Tongue (tissue), 2 donors: Measurements from ENCODE around the gene ANKIB1. TPM values are rescaled to one million over a fixed set of nuclear protein-coding genes. Genes with fewer than 3 reads are reported as not detected.
"Not testable (repeated sequence)": the region's sequence is repeated elsewhere in the genome, so short reads cannot be mapped to it uniquely, and the experiment has no call there.

Experiments
- DNase-seq: peaks from one replicate; pipeline ENCODE4 v3.0.0-alpha.2; 2015
- total RNA-seq: library from RNA; depleted of rRNA; stranded (reverse); fragments of >200 nt; gene quantifications from one replicate; pipeline ENCODE4 v1.2.3, GENCODE V29; 2014

Gene ANKIB1, protein sequence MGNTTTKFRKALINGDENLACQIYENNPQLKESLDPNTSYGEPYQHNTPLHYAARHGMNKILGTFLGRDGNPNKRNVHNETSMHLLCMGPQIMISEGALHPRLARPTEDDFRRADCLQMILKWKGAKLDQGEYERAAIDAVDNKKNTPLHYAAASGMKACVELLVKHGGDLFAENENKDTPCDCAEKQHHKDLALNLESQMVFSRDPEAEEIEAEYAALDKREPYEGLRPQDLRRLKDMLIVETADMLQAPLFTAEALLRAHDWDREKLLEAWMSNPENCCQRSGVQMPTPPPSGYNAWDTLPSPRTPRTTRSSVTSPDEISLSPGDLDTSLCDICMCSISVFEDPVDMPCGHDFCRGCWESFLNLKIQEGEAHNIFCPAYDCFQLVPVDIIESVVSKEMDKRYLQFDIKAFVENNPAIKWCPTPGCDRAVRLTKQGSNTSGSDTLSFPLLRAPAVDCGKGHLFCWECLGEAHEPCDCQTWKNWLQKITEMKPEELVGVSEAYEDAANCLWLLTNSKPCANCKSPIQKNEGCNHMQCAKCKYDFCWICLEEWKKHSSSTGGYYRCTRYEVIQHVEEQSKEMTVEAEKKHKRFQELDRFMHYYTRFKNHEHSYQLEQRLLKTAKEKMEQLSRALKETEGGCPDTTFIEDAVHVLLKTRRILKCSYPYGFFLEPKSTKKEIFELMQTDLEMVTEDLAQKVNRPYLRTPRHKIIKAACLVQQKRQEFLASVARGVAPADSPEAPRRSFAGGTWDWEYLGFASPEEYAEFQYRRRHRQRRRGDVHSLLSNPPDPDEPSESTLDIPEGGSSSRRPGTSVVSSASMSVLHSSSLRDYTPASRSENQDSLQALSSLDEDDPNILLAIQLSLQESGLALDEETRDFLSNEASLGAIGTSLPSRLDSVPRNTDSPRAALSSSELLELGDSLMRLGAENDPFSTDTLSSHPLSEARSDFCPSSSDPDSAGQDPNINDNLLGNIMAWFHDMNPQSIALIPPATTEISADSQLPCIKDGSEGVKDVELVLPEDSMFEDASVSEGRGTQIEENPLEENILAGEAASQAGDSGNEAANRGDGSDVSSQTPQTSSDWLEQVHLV
- total RNA-seq = 43.7 TPM

DNA sequence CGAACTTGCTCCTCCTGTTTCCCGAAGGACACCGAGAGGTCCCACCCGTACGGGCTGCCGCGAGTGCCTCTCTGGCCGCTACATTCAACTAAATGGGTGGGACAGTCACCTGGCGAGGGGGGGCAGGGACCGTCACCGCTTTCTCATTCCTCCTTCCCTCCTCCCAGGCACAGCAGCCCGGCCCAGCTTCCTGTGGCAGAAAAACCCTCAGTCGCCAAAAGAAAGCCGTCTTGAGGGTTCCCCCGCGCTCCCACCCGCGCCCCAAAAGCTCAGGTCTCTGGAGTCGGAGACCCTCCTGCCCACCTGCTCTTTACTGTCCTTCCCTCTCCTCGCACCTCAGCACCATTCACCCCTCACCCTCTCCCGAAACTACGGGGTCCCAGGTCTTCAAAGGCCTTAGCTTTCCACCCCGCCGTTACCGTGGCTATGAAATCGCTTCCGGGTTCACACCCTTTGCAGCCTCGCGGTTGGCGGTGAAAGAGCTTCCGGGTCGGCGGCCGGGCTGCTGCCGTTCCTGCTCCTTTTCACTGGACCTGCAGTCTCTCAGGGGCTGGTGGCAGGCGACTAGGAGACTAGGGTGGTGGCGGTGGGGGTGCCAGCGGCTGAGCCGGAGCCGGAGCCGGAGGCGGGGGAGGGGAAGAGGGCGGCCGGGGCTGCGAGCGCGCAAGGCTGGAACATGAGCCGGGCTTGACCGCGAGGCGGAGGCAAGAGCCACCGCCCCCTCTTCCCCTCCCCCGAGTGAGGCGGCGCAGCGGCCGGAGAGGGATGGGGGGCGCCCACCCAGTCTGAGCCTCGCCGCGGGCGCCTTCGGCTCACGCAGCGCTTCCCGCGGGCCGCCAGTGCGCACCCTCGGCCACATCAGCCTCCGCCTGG lies at the start of gene ANKIB1, which contains the start of gene KRIT1:
ANKIB1 (plus strand) TSS at position 488 of the 873 bp plus-strand sequence. CDS start 49,005 bp downstream, outside the sequence.
KRIT1 (minus strand) TSS at position 428 of the 873 bp plus-strand sequence. CDS start 3,779 bp downstream, outside the sequence.
- peak; percentile 95 for DNase-seq

DNA sequence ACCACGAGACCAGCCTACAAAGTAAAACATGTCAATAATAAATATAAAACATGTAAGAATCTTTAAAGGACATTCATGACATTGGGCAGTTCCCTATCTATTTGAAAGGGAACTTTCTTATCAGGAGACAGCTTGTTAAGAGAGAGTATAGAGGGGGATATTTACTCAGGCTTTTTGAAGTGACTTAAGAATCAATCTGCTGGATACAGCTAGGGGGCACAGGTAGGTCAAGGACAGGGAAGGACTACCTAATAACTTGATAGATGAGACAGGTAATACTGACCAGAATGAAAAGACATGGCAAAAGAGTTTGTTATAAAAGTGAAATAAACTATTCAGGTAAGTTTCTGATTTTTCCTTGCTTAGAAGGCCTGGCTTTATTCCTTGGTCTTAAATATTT lies 45.0 kb upstream of the ANKIB1 start:
- no peak for DNase-seq

DNA sequence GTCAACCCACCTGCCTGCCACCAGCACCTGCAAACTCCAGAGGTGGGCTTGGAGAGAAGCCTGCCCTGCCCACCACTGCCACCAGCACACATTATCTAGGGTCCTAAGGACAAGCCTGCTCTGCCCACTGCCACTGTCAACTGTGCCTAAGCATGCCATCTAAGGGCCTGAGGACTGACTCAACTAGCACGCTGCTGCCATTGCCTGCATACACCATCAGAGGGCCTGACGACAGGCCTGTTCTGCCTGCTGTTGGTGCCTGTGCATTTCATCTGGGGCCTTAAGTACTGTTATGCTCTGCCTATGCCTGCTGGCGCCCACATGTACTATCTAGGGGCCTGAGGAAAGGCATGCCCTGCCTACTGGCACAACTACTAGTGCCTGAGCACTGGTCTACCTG lies 39.8 kb upstream of the ANKIB1 start:
- no peak for DNase-seq

DNA sequence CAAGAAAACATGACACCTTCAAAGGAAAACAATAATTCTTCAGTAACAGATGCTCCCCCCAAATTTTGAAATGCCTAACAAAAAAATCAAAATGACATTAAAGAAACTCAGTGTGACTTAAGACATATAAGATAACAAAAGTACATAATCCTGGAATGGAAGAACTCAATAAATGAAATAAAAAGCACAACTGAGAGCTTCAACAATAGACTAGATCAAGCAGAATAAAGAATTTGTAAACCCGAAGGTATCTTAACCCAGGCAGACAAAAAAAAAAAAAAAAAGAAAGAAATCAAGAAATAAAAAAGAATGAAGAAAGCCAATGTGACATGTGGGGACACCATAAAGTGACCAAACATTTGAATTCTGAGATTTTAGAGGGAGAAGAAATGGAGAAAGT lies 39.1 kb upstream of the ANKIB1 start:
- no peak for DNase-seq

DNA sequence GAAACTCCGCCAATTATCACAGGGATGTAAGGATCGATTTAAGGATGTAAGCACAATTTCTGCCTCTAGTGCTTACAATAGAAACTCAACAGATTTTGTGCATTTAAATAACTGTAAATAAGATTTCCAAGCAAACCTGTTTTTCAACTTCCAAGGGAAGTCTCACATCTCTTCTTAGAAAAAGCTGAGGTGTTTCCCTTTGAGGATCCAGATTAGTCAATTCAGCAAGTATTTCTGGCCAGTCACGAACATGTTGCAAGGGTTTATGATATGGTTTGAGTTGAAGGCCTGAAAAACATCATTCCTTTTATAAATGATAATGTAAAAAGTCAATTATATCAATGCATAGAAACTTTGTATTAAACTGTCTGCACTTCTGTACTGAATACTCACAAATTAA lies 24.0 kb upstream of the ANKIB1 start:
- DNase-seq = peak; percentile 16

DNA sequence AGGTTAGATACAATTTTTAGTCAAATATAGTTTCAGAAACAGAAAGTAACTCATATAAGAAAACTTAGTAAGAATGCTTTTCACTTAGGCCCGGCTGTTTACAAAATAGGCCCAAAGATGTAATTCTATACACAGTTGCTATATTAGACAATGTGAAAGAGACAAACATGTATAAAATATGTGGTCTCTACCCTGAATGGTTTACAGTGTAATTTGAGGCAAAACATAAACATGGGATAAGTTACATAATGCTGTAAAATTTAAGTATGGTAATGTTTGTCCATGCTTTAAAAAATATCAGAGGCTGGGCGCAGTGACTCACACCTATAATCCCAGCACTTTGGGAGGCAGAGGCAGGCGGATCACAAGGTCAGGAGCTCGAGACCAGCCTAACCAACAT lies 18.8 kb upstream of the ANKIB1 start:
- no peak for DNase-seq

DNA sequence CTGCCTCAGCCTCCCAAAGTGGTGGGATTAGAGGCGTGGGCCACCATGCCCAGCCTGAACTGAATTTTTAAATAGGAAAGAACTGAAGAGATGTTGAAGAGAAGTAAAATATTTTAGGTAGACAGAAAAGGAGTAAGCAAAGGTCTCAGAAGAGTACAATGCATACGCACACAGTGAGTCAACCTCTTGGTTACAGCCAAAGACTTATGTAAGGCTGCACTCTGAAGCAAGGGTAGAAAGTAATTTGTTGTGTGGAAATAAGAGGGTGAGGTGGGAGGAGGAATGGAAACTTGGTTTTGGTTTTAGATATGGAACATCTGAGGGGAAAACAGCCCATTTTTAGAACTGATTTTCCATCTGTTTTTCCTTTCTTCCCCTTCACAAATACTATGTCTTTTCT lies 17.7 kb upstream of the ANKIB1 start:
- no peak for DNase-seq

DNA sequence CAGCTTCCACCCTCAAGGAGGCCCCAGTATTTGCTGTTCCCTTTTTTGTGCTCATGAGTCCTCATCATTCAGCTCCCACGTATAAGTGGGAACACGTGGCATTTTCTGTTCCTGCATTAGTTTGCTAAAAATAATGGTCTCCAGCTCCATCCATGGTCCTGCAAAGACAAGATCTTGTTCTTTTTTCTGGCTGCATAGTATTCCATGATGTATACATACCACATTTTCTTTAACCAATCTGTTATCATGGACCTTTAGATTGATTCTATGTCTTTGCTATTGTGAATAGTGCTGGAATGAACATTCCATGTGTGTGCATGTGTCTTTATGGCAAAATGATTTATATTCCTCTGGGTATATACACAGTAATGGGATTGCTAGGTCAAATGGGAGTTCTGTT lies 17.0 kb upstream of the ANKIB1 start:
- no peak for DNase-seq

DNA sequence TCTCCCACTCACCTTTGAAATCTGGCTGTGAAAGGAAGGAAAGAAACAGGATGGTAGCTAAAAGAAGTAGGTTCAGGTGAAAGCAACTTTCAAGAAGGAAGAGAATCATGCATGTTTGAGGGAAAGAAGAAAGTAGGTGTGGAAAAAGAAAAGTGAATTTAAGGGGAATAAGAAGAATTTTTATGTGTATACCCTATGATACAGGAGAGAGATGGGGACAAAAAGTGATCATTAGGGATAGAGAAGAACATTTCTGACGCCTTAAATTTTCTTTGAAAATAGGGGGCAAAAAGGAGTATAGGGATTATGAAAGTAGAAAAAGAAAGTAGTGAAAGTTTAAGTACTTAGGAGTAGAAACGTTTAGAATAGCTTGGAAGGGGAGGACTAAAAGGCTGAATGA lies 15.2 kb upstream of the ANKIB1 start:
- no peak for DNase-seq

DNA sequence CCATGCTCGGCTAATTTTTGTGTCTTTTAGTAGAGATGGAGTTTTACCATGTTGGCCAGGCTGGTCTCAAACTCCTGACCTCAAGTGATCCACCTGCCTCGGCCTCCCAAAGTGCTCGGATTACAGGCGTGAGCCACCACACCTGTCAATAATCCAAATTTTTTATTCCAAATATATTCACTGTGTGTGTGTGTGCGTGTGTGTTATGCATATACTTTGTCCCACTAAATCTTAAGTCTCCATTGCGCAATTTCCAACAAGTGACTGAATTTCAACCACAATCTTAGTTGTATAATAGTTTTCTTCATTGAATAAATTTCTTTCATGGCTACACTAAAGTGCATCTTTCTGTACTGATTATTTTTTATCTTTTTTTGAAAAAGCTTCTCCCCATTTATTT lies 2.8 kb upstream of the ANKIB1 start:
- no peak for DNase-seq

DNA sequence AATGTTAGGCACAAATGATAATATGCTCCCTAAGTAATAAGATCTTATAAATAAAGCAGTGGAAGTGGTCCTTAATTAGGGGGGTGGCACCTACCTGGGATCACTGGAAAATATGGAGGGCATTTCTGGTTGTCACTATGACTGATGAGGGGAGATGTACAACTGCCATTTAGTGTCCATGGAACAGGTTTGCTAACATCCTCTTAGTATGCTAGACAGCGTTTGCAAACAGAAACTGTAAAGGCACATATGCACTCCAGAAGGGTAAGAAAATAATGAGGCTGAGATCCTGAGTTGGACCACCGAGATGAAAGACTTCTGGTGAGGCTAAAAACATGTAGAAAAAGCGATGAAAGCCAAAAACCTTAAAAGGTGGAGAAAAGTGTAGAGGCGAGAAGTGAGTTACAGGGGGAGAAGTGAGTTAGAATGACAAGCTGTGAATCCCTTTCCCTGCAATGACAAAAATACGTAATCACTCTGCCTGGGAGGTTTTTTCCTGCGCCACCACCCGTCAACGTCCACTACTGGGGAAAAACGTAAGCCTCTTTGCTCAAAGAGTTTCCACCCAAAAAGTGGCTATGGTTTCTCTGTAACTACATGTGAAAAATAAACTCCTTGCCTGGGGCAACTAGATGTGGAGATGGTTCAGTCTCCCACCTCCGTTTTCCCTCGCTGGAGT lies 827 bp upstream of the ANKIB1 start:
- no peak for DNase-seq

DNA sequence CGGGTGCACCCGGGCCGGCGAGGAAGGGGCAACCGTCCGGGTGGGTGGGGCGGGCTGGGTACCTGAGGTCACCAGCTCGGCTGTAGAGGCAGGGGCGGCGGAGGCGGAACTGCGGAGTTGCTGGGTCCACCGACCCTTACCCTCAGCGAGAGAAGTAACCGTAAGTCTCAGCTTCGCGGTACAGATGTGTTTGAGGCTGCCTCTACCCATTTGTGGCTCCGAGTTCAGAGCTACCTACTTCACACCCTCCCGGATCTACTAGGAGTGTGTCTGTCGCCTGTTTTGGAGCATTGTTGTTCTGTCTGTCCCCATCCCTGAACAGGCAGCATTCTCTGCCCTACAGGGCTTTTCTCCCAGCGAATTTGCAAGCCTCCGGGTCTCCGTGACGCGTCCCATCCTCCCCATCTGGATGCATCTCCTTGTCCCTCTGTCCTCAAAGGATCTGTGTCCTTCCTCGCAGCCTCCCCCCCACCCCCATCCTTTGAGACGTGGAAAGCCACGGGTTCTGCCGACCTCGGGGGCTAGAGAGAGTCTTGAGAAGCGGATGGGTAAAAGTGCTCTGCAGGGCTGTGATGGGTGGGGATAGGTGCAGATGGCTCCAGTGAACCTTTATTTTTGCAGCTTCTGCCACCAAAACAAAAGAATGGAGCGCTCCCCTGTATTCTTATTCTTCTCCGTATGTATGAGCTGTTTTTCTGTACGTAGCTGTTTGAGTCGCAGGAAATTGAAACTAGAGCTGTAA lies 757 bp downstream of the ANKIB1 start:
- peak; percentile 43 for DNase-seq

DNA sequence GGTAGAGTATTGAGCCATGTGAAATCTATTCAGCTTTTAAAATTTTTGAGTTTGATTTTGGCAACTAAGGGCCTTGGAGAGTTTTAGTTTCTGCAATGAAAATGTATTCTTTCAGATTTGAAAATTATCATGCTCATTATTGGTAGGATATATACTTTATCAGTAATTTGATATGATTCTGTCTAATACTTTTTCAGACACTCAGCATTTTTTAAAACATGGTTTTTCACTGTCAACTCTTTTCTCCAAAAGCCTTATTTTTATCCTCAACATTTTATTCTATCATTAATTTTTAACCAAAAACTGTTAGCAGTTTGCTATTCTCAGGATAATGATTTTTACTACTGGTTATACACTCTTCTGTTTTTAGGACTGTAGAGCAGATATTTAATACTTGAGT lies 4.8 kb downstream of the ANKIB1 start:
- DNase-seq = no peak

DNA sequence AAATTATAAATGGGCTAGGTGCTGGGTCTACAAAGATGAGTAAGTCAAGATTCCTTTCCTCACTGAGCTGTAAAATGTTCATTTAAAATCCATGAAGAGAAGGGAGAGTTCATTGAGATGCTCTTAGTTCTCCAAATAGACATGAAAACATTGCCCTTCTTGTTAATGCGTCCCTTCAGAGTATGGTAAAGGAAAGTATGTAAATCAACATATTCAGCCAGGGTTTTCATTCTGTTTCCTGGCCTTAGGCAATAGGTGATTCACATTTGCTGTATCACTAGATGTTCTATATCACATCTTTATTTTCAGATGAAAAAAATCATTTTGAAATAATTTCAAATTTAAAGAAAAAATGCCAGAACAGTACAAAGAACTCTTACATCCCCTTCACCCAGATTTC lies 5.4 kb downstream of the ANKIB1 start:
- no peak for DNase-seq

DNA sequence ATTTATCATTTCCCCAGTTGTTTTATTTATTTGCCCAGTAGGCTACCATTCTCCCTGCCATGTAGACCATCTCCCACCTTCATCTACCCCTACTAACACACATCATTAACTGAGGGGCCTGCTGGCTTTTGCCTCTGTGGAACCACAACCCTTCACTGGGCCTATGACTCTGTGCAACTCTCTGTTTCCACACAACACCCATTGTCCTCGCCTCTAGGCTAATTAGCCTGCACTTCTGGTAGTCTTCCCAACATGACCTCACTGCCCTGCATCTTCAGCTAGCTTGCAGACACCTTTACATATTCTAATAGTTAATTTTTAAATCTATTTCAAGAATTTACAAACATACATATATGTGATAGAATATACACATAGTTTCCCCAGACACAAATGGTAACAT lies 7.5 kb downstream of the ANKIB1 start:
- DNase-seq = no peak

DNA sequence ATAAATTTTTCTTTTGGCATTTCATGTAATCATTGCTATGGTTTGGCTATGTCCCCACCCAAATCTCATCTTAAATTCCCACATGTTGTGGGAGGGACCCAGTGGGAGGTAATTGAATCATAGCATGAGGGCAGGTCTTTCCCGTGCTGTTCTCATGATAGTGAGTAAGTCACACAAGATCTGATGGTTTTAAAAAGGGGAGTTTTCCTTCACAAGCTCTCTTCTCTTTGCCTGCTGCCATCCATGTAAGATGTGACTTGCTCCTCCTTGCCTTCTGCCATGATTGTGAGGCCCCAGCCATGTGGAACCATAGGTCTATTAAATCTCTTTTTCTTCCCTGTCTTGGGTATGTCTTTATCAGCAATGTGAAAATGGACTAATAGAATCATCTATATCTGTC lies 9.0 kb downstream of the ANKIB1 start:
- DNase-seq = not testable (repeated sequence)

DNA sequence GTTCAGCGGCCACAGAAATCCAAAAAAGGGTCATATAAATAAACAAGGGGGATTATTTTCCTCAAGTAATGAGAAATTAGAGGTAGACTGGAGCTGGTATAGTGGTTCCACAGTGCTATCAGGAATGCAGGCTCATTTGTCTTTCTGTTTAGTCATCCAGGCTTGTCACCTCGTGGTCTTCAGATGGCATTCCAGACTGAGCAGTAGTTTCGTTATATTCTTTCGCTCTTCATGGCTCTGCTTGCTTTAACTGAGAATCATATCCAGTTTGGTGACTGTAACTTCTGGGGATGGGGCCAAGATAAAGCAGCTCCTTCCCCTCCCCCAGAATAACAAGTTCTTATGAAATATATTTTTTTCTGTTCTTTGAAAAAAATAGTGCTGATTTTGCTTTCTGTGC lies 9.5 kb downstream of the ANKIB1 start:
- no peak for DNase-seq

DNA sequence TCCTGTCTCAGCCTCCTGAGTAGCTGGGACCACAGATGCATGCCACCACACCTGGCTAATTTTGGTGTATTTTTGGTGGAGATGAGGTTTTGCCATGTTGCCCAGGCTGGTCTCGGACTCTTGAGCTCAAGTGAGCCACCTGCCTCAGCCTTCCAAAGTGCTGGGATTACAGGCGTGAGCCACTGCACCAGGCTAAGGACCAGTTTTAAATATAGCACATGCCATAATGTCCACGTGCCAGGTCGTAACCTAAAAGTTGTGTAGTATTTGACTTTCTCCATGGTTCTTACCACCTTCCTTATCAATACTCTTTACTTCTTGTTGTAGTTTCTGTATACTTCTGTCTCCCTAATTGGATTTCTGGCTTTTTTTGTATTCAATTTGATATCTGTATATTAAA lies 13.3 kb downstream of the ANKIB1 start:
- no peak for DNase-seq

DNA sequence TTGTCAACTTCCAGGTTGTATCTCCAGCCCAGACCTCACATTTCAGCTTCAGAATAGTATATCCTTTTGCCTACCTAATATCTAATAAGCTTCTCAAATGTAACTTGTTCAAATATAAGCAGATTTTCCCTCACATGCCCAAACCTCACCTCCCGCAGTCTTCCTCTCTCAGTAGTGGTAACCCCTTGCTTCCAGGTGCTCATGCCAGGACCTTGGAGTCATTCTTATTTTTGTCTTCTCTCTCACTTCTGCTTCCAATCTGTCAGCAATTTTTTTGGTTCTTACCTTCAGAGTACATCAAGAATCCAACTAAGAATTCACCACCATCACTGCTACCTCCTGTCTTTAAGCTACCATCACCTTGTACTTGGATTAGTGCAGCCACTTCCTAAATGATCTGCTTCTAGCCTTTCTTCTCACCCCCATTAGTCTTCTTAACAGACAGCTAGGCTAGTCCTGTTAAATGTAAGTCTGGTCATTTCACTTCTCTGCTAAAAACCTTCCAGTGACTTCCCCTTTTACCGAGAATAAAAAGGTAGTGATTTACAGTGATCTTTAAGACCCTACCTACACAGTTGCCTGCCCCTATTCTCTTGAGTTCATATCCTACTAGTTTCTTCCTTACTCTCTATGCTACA lies 14.0 kb downstream of the ANKIB1 start:
- no peak for DNase-seq

DNA sequence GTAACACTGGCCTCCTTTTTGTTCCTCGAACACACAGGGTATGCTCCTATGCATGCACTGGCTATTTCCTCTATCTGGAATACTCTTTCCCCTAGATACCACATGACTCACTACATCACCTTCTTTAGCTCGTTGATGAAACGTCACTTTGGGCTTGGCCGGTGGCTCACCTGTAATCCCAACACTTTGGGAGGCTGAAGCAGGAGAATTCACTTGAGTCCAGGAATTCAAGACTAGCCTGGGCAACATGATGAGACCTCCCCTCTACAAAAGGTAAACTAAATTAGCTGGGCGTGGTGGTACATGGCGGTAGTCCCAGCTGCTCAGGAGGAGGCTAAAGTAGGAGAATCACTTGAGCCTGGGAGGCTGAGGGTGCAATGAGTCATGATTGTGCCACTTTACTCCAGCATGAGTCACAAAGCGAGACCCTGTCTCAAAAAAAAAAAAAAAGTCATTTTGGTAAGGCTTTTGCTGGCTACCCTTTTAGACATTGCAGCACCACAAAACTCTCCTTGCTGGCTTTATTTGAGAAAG lies 14.5 kb downstream of the ANKIB1 start:
- DNase-seq = no peak
